Thyroid gland (tissue), 4 donors: ENCODE results near the gene ATXN1.

Experiments
- CTCF ChIP-seq, 6 experiments: fragments of 200-600 bp in 3 of 6; fragments of 450-650 bp in 3 of 6; sonication (generic) in 3 of 6; IDR thresholded peaks; one replicate each; pipeline ENCODE4 v1.5.1; 2016 to 2019; ENCODE audit warnings: antibody characterized with exemption in 6 of 6, mild to moderate bottlenecking in 2 of 6, inconsistent platforms in 1 of 6, moderate library complexity in 1 of 6
- POLR2A ChIP-seq, 2 donors: fragments of 450-650 bp; IDR thresholded peaks; one replicate each; pipeline ENCODE4 v1.6.1; 2017; ENCODE audit warnings: antibody characterized with exemption in 2 of 2, mild to moderate bottlenecking in 2 of 2, moderate library complexity in 1 of 2

GRCh38 chr6:16679050-16679449, 82.2 kb downstream of the ATXN1 start:
- TF ChIP-seq POLR2A (IDR thresholded peaks at IDR 0.05) (no peak), CTCF (IDR thresholded peaks at IDR 0.05) (no peak)
